MCF 10A (cell line): ENCODE measurements around the gene RGSL1. TPM values are rescaled to one million over a fixed set of nuclear protein-coding genes. Genes with fewer than 3 reads are reported as not detected.

Experiments
- BruUV-seq: library from RNA; stranded (reverse); fragments of 400-500 nt; replicated peaks from 2 replicates; lab custom pipeline; 2021; lab: Mats Ljungman, UMichigan
- CTCF ChIA-PET: fragments of 300-600 bp; sonication (Branson Sonifier 250); formaldehyde crosslinking; extraction: SDS; loops from one replicate; lab custom pipeline; 2021; ENCODE audit warnings: antibody characterized with exemption, inconsistent platforms; lab: Yijun Ruan, JAX
- POLR2A ChIA-PET: fragments of 300-600, 350-650 bp; sonication (Branson Sonifier 250); formaldehyde crosslinking; extraction: SDS; loops from one replicate; lab custom pipeline; 2020; ENCODE audit warnings: antibody characterized with exemption, inconsistent platforms; lab: Yijun Ruan, JAX
- DNase-seq: peaks from one replicate; pipeline ENCODE4 v3.0.0-alpha.2; 2018; ENCODE audit not compliant: unreplicated experiment
- H3K27ac Mint-ChIP-seq: one replicate; pipeline ENCODE4 v1.8.0; 2022; ENCODE audit warnings: mild to moderate bottlenecking, low read depth, mixed read lengths; ENCODE audit not compliant: unreplicated experiment
- H3K27me3 Mint-ChIP-seq: one replicate; pipeline ENCODE4 v1.8.0; 2022; ENCODE audit warnings: mixed read lengths; ENCODE audit not compliant: insufficient read depth, unreplicated experiment
- H3K36me3 Mint-ChIP-seq: one replicate; pipeline ENCODE4 v1.8.0; 2022; ENCODE audit warnings: mild to moderate bottlenecking, moderate library complexity, mixed read lengths; ENCODE audit not compliant: insufficient read depth, unreplicated experiment
- H3K4me1 Mint-ChIP-seq: one replicate; pipeline ENCODE4 v1.8.0; 2022; ENCODE audit warnings: mixed read lengths; ENCODE audit not compliant: insufficient read depth, unreplicated experiment
- H3K4me3 Mint-ChIP-seq: one replicate; pipeline ENCODE4 v1.8.0; 2022; ENCODE audit warnings: mild to moderate bottlenecking, moderate library complexity, mixed read lengths; ENCODE audit not compliant: unreplicated experiment
- H3K9me3 Mint-ChIP-seq: one replicate; pipeline ENCODE4 v1.8.0; 2022; ENCODE audit warnings: mixed read lengths; ENCODE audit not compliant: unreplicated experiment
- CTCF ChIP-seq: fragments of 200-600 bp; IDR thresholded peaks from one replicate; pipeline ENCODE4 v1.8.0; 2022; ENCODE audit warnings: antibody characterized with exemption, mild to moderate bottlenecking; ENCODE audit not compliant: unreplicated experiment
- intact Hi-C: fragments of 100-400 bp; cut with micrococcal nuclease; formaldehyde crosslinking; loops from 2 replicates; pipeline ENCODE4 v1.14.1; 2022
- total RNA-seq: library from RNA; stranded (reverse); gene quantifications from 2 replicates; pipeline ENCODE4 v1.2.3, GENCODE V29; 2022

Gene RGSL1
- total RNA-seq, 1 experiment from 2014 or later: not detected

GRCh38 chr1:182431278-182431677 lies 18.7 kb upstream of the RGSL1 start:
- ChIA-PET POLR2A (interaction anchor here (0.6 kb wide), 1 partner anchor 336 kb away, joined by 3 read pairs; no protein-coding TSS in a partner anchor), CTCF (interaction anchor here (0.5 to 0.6 kb wide), 2 partner anchors 137 to 349 kb away, joined by 3 to 4 read pairs; no protein-coding TSS in a partner anchor)
- DNase-seq: no peak
- Mint-ChIP-seq H3K4me1 (no peaks in the 10 kb centered on the region), H3K4me3 (no peak overlapping the region), H3K27ac (no peak overlapping the region), H3K9me3 (no peaks in the 10 kb centered on the region), H3K27me3 (no peaks in the 10 kb centered on the region), H3K36me3 (no peaks in the 10 kb centered on the region)
- no peak for TF ChIP-seq CTCF
- no TSS peak for BruUV-seq
- intact Hi-C loops: no loop called here

- CTCF ChIA-PET: interaction anchor here (1.1 to 1.3 kb wide), 4 partner anchors 9 to 169 kb away, joined by 3 to 5 read pairs (median 4); no protein-coding TSS in a partner anchor
- no peak for TF ChIP-seq CTCF
- Mint-ChIP-seq H3K9me3 (peaks cover 6% of the 10 kb centered on the region), H3K27ac (no peak overlapping the region), H3K27me3 (no peaks in the 10 kb centered on the region), H3K36me3 (no peaks in the 10 kb centered on the region), H3K4me1 (no peaks in the 10 kb centered on the region), H3K4me3 (no peak overlapping the region)
- DNase-seq: no peak
- intact Hi-C loops: no loop called here
- no TSS peak for BruUV-seq
- POLR2A ChIA-PET: interaction anchor here (0.9 to 1.3 kb wide), 3 partner anchors 10 to 23 kb away, joined by 3 to 4 read pairs (median 3); no protein-coding TSS in a partner anchor
Observed at GRCh38 chr1:182433580-182433979, 16.4 kb upstream of the RGSL1 start.

GRCh38 chr1:182438326-182438725 lies 11.6 kb upstream of the RGSL1 start:
- Mint-ChIP-seq H3K27me3 (no peaks in the 10 kb centered on the region), H3K4me3 (no peak overlapping the region), H3K27ac (no peak overlapping the region), H3K9me3 (peaks cover 7% of the 10 kb centered on the region), H3K4me1 (no peaks in the 10 kb centered on the region), H3K36me3 (no peaks in the 10 kb centered on the region)
- no peak for TF ChIP-seq CTCF
- POLR2A ChIA-PET: no interaction called here
- CTCF ChIA-PET: interaction anchor here (0.8 to 1.4 kb wide), 3 partner anchors 46 to 353 kb away, joined by 3 to 6 read pairs (median 3); no protein-coding TSS in a partner anchor
- no peak for DNase-seq
- intact Hi-C loops: no loop called here
- no TSS peak for BruUV-seq

- Mint-ChIP-seq H3K27me3 (no peaks in the 10 kb centered on the region), H3K9me3 (peaks cover 7% of the 10 kb centered on the region), H3K4me1 (peaks cover 6% of the 10 kb centered on the region), H3K27ac (no peak overlapping the region), H3K4me3 (no peak overlapping the region), H3K36me3 (no peaks in the 10 kb centered on the region)
- DNase-seq: no peak
- POLR2A ChIA-PET: no interaction called here
- intact Hi-C loops: no loop called here
- CTCF ChIA-PET: interaction anchor here (0.7 to 1.0 kb wide), 2 partner anchors 22 to 356 kb away, joined by 3 read pairs; no protein-coding TSS in a partner anchor
- BruUV-seq: no TSS peak
- TF ChIP-seq CTCF: no peak
Observed at GRCh38 chr1:182441719-182442118, 8.2 kb upstream of the RGSL1 start.
